HCEC 1CT (cell line): ENCODE results near the gene DELE1.

Experiments
- DNase-seq: peaks from one replicate; pipeline ENCODE4 v3.0.0-alpha.2; 2017

The DELE1 gene

DNA sequence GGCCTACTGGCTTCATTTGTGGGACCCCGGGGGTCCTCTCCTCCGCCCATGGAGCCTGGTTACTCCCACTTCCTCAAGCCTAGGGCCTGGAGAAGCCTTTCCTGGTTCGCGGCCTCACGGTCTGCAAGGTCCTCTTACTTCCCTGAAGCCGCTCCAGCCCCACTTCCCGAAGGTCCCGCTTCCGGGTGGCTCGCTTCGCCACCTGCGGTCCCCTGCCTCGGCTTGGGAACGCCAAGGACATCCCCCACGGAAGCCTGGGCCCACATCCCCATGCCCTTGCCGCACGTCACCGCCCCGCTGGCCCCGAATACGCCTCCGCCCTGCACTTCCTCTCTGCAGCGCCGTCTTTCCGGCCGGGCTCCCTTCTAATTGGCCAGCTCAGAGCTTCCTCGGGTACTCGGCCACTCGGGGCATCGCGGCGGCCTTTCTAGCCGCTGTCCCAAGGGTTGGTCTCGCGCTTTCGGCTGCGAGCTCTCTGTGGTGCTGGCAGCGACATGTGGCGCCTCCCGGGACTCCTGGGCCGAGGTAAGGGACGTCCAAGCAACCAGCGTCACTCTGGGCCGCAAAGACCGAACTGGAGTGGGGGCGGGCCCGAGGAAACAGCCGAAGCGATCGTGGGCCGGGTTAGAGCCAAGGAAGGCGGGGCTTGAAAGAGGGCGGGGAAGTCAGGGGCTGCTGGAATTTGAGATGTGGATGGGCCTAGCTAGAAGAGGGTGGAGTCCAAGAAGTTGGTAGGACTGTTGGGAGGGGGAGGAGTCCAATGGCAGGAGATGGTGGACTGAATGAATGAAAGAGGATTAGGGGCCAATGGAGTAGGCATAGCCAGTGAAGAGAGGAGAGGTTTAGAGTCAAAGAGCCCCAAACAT lies at the start of gene DELE1:
DELE1 (plus strand) TSS at position 424 of the 866 bp plus-strand sequence; CDS start at position 495, 71 bp downstream.
- peak; percentile 91 for DNase-seq

- no peak for DNase-seq
Observed at GRCh38 chr5:141873933-141874261, 49.8 kb upstream of the DELE1 start.

- no peak for DNase-seq
Observed at GRCh38 chr5:141874262-141874964, 49.3 kb upstream of the DELE1 start.

DNA sequence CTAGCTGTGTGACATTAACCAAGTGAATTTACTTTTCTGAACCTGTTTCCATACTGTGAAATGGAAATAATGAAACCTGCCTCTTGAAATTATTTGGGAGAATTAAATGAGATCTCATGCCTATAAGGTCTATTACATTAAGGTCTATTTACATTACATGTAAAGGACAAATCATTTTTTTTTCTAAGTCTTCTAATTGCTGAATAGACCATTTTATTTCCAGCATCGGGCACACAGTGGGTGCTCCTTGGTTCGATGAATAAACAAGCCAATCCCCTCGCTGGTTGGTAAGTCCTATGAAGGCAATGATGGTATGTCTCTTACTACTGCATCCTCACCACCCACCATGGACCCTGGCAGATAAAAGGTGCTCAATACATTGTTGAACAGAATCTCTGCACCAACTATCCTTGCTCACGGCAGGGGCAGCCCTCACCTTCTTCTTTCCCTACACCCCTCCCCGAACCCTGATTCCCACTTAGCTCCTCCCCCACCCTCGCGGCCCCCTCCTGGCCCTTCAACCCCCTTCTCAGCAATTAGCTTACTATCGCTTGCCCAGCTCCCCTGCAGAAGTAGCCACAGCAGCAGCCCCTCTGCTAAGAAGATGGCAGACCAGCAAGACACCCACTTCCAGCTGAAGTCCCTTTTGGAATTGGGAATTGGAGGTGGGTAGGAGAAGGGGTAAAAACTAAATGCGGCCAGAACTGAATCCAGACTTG lies 48.5 kb upstream of the DELE1 start:
- DNase-seq, result no peak

DNA sequence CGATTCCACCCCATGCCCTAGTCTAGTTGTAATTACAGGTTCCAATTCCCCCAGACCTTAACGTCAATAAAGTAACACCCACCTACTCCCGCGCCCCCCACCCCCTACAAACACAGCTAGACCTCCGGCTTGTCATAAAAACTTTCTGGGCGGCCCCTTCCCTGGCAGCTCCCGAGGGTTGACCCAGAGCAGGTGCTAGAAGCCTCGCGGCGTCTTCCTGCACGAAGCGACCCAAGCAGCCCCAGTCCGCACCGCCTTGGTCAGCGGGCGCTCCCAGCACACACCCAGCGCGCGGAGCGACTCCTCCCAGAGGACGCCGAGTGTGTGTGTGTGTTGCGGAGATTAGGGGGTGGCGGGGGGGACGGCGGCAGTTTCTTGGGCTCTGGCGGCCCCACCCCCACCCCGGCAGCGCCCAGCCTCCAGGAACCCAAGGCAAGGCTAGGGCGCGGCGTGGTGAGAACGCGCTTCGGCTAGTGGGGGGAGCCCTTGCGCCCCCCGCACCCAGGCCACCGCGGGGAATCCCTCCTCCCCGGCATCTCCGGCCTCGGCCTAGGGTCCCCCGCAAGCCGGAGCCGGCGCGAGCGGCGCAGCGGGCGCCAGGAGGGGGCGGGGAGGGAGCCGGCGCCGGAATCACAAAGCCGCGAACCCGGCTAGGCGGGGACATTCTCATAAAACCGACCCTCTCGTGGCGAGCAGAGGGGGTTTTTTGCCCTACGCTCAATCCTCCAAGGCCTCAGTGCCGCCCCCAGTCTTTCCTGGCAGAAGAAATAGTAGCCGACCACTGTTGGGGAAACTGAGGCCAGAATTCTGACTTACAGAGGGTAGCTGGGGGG lies 47.7 kb upstream of the DELE1 start:
- DNase-seq, result no peak

- no peak for DNase-seq
Observed at GRCh38 chr5:141876628-141877355, 46.9 kb upstream of the DELE1 start.

- DNase-seq, result no peak
Observed at GRCh38 chr5:141877356-141878185, 46.1 kb upstream of the DELE1 start.

- no peak for DNase-seq
Observed at GRCh38 chr5:141878186-141878710, 45.4 kb upstream of the DELE1 start, which contains the start of gene PCDH1. PCDH1 (minus strand) TSS chr5:141878410; CDS start chr5:141878262, 148 bp downstream.

GRCh38 chr5:141878711-141879425 lies 44.8 kb upstream of the DELE1 start:
- DNase-seq, result peak; percentile 63

DNA sequence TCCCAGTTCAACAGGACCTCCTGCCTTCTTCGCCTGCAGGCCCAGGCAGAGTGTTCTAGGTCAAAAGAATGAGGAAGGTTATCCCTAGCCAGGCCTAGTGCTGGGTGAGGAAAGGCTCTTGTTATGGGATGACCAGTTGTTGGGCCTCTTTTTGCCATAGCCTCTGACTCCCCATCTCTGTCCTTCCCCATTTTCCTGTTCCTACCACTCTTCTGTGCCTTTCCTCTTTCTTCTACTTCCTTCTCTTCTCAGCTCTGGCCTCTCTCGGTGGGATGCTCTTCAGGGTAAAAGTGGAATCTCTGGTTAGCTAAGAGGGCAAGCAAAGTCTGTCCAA lies 44.3 kb upstream of the DELE1 start:
- no peak for DNase-seq

DNA sequence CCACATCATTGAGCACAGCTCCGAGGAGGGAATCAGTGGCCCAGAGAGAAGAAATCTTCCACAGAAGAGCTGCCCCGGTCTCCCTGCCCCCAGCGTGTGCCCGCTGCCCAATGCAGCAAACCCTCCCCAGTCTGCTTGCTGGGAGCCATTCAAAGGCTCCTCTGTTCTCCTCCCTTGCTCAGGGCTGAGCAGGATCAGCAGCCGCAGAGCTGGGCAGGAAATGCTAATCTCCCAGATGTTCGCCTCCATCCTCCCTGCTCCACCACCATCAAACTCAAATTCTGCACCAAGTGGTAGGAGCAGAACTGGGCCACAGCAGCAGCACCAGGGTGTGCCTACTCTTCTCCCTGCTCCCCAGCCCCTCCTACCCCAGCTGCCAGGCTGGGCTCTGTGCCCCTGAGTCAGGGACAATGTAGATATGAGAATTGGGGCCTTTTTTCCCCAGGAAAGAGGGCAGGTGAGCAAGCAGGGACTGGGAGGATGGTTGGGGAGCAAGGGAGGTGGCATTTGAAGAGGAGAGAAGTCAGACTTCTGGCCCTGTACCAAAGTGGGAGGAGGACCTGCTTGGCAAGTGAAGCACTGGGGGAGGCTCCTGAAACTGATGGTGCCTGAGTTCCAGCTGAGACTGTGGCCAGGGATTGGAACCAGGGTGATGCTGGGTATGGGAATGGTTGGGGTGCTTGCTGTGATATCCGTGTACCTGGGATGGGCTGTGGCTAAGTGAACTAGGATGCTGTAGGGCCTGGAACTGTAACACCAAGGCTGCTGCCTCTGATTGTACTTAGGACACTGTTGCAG lies 43.5 kb upstream of the DELE1 start:
- DNase-seq, result no peak

- no peak for DNase-seq
Observed at GRCh38 chr5:141880961-141881801, 42.5 kb upstream of the DELE1 start.

- DNase-seq, result no peak
Observed at GRCh38 chr5:141881886-141882285, 41.8 kb upstream of the DELE1 start.

DNA sequence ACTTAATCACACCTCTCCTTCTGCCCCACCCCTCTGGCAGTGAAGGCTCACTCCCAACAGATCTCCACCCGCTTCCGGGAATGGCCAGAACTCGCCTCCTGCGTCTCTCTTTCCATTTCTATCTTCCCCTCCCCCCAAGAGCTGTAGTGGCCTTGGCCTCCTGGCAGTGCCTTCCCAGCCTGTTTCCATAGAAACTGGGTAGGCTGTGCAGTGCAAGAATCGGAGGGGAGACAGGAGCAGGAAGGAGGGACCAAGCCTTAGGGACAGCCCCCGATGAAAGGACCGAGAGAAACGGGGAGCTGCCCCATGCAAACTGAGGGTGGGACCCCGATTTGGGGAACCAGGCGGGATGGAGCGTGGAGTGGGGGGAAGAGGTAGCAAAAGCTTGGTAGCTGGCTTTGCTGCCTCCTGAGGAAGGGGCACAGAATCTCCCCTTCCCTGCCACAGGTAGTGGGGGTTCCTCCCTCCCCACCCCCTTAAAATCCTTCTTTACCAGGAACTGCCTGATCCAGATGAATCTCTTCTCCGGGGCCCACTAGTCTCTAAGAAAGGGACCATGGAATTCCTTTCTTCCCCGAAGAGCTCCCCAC lies 41.0 kb upstream of the DELE1 start:
- DNase-seq, result no peak

GRCh38 chr5:141883184-141883891 lies 40.3 kb upstream of the DELE1 start:
- no peak for DNase-seq

DNA sequence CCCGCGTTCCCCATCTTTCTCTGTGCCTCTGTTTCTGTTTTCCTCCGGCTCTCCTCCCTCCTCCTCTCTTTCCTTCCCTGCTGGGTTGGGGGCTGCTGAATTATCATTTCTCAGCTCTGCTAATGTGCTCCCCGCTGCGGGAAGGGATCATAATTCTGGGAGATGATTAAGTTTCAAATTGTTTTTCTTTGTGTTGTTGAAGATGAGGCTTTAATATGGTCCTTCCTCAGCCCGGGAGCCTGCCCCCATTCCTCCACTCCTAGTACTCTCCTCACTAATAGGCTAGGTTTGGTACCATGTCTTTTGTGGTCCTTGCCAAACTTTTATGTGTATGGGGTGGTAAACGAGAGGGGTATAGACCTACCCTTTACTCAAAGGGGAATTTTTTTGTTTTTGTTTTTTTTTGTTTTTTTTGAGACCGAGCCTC lies 39.8 kb upstream of the DELE1 start:
- no peak for DNase-seq

GRCh38 chr5:141889282-141889871 lies 34.3 kb upstream of the DELE1 start:
- DNase-seq, result peak; percentile 30
